ENCODE data around the gene NFATC2.
"Not testable (repeated sequence)": the region's sequence is repeated elsewhere in the genome, so short reads cannot be mapped to it uniquely, and the experiment has no call there.

Gene NFATC2

DNA sequence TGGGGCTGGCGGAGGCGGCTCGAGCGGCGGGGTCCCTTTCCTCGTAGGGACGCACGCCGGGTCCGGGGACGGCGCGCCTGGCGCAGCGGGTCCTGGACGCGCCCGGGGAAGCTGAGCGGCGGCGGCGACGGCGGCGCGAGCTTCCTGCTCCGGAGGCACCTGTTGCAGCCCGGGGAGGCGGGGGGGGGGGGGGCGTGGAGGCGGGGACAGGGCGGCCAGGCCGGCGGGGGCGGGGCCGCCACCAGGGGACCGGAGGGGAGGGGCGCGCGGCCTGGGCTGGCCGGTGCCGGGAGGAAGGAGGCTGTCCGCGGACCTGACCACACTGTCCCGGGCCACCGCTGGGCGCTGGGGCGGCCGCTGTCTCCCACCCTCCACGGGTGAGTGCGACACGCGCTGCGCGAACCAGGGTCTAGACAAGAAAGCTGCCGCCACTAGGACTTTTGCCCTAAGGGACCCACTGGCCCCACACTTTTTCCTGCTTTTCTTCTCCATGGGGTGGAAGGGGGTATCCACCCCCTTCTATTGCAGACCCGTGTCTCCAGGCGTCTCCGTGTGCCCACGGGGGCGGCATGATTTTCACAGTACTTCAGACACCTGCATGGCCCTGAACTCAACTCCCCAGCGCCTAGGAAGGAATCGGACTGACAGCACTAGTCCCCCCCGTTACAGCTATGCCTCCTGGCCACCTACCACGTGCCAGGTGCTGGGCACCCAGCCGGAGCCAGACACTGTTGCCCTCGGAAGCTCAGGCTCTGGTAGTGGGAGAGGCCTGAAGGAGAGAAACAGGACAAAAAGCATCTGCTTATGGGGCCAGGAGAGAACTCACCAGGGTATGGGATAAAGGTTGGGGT is at the start of gene NFATC2:
NFATC2 (minus strand) TSS at position 149 of the 851 bp plus-strand sequence. CDS start 220 bp downstream, outside the sequence.
- peak; percentile 59 for DNase-seq

DNA sequence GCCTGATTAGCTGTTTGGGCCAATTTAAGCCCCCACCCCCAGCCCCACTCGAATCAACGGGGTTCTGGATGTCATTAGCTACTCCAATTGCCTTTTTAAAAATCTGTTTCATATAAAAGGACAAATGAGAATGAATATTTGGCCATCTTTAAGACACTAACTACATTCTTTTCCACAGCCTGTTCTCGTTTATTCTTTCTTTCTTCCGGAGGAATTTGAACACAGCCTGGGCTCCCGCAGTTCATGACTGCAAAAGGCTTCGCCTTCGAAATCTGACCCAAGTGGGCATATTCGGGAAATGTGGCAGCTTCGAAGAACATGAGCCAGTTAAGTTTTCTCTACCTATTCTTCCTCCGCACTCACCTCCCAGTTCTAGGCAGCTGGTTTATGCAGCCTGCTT is 49.4 kb upstream of the NFATC2 start:
- no peak for DNase-seq

DNA sequence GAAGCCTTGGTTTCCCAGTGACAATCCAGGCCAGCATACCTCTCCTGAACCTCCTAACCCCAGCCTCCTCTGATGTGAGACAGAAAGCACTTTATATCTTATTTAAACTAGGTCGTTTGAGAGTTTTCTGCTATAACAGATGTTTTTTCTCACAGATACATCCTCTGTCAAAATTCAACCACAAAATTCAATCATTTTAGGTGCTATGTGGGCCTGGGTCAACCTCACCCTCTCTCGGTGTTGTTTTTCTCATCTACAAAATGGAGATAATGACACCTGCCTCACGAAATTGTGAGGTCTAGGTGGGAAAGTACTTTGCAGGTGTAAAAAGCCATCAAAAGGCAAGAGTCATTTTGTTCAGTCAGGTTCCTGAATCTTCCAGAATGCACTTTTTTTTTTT is 46.2 kb upstream of the NFATC2 start:
- DNase-seq: no peak

DNA sequence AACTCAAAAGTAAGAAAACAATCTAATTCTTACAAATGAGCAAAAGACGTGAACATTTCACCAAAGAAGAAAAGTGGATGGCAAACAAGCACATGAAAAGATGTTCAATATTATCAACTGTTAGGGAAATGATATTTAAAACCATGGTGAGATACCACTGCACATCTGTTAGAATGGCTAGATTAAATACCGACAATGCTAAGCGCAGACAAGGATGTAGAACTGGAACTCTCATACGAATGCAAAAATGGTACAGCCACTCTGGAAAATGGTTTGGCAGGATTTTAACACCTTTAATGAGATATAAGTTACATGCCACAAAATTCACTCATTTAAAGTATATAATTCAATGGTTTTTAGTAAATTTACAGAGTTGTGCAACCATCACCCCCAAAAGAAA is 44.6 kb upstream of the NFATC2 start:
- no peak for DNase-seq

DNA sequence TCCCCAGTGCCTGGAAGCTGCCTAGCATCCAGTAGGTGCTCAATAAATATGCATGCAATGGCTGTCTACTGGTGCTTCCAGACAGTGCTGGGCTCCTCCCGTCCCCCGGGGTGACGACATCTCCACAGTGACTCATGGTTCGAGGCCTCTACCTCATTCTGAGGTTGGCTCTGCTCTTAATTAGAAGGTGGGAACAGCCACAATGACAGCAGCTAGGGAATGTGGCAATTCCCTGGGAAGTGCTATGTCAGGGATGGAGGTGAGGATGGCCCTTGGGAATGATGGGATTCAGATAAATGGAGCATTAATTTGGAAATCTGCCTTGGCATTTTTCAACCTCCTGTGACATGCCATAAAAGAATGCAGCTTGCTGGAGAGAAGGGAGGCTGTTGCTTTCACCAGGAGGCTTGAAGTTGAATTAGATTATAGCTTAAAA is 43.5 kb upstream of the NFATC2 start:
- no peak for DNase-seq

DNA sequence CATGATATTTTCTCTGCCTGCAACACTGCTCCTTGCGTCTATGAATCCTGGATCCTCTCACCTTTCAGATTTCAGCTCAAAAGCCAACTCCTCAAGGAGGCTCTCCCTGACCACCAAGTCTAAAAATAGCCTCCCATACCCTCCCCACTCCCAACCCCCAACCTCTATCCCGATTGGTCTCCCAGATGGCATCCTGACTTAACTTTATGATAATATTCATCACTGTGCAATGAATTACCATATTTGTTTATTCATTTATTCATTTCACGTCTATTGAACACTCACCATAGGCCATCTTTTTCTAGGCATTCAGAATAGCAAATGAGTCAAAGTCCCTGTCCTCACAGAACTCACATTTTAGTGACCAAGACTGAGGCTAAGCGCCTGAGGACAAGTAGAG is 42.6 kb upstream of the NFATC2 start:
- no peak for DNase-seq

DNA sequence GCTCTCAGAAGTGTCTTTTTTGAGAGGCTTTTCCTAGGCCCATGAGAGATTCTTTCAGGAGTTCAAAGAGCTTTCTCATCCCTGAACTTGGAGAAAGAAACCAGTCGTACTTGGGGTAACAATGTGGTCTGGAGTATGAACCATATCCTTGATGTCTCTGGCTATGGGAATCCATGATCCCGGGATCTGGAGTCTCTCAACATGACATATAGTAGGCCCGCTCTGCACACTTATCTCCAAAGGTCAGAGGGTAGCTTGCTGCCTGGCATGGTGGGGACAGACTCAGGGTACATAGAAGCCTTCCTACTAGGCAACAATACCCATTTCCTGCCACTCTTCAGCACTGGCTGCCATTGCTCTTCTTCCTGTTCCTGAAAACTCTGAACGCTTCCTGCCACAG is 42.2 kb upstream of the NFATC2 start:
- no peak for DNase-seq

DNA sequence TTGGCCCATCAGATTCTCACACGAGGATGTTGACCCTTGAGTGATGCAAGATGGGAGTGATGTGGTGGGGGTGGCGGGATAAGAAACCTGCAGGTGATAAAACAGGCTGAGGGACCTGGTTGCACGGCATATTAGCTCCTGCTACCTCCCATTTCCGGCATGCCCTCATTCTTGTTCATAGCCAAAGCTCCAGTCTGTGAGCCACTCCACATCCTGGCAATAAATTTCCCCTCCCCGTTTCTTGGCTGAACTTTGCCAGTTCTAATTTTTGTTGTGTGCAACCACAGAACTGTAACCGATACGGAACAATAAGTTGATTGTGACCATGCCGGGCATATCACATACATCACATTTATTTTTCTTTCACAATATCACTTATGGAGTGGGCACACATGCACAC is 41.6 kb upstream of the NFATC2 start:
- DNase-seq: no peak

DNA sequence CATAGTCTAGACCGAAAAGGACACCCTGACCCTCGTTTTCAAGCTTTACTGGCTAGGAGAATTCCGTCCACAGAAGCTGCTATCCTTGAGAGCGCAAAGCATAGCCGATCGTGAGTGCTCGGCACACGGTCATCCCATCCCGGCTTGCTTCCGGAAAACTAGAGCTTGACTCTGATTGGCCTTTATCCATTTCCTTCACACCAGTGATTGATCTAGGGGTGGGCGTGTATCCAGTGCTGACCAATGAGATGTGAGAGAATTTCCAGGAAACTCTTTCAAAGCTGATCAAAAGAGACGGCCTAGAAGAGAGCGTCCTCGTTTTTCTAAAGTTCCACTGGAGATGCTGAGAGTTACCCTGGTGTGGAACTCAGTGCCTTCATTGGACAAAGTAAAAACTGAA is 41.0 kb upstream of the NFATC2 start:
- no peak for DNase-seq

DNA sequence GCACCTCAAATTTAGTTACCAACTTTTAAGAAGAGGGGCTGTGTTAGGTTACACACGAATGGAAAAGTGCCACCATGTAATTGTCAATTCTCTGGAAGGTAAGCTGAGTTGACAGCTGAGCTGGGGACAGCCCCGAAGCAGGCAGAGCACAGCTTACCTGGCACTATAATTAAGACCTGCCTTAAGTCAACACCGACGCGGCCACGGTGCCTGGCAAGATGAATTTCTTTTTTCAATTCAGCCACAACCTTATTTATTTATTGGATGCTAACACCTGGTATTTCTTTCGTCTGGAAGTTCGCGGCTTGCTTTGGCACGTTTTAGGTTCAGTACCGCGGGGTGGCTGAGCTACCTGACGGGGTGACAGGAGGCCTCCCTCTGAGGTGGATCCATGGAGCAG is 40.6 kb upstream of the NFATC2 start:
- DNase-seq: no peak

DNA sequence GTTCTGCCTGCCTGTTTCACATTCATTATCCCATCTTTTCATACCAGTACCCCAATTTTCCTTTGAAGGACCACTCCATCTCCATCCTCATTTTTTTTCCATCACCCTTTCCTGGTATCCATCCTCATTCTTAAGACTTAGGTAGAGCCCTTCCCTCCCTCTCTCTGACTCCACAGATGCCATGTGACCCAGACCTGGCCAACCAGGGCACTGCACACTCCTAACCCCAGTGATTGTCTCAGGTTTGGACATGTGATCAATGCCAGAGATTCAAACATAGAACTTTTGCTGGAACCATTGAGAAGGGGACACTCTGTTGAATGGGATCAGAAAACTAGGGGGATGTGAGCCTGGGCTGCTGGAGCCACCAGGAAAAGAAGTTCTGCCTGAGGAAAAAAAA is 39.1 kb upstream of the NFATC2 start:
- DNase-seq: no peak

DNA sequence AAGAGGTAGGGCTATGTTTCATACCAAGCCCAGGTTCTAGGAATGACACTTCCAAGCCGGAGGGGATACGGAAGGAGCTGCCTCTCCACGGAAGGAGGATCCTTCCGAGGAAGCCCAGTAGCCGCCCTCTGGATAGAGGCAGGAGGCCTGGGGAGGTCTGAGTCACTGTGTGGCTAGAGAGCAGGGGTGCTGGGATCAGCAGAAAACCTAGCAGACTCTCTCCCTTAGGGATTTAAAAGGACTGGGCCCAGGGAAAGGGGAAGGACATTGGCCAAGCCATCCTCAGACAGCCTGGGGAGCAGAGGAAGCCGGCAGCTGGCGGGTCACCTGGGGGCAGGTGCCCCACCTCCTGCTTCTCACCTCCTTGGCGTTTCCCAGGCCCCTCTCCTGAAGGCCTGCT is 36.6 kb upstream of the NFATC2 start:
- DNase-seq: no peak

DNA sequence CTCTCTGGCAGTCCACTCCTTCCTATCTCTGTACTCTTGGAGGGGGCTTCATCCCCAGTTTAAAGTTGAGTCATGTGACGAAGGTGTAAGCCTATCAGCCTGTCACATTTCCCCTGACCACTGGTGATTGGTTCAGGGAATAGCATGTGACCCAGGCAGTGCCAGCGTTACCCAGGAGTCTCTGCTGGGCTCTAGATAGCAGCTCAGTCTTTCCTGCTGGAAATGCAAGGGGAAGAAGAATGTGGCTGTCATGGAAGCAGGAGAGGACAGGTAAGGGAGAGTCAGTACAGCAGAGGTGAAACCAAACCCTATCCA is 35.6 kb upstream of the NFATC2 start:
- no peak for DNase-seq

DNA sequence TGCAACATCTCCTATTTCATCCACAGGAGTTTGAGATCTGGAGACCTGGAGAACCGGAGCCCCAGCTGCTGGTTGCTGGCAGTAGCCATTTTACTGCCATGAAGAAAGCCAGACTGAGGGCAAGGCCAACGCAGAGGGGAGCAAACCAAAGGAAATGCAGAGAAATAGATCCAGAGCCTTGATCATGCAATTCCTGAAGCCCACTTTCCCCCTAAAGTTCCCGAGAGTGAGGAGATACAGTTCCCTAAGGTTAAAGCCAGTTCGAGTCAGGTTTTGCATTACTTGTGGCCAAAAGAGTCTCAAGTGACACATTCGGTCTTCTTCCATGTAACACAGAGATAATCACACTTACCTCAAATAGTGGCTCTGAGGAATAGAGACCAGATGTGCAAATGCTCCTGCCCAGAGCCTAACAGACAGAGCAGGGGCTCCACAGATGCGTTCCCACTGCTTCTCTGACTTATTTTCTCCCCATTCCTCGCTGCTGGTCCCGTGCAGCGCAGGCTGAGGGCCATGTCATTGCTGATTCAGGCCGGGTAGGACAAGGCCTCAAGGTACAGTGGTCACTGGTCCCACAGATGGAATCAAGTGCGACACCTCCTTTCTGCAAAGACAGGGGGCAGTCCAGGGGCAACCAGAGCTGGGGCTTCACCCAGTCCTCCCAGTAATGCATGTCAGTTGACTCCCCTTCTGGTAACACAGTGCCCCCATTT is 35.1 kb upstream of the NFATC2 start:
- no peak for DNase-seq

DNA sequence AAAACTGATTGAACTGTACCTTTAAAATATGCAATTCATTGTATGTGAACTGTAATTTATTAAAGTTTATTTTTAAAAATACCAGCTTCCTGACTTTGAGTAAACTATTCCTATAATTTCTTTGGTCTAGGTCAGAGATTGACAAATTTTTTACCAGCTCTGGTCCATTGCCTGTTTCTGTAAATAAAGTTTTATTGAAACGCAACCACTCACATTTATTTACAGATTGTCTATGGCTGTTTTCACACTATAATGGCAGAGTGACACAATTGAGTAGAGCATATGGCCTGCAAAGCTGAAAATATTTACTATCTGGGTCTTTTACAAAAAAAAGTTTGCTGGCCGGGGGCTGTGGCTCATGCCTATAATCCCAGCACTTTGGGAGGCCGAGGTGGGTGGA is 33.0 kb upstream of the NFATC2 start:
- no peak for DNase-seq

DNA sequence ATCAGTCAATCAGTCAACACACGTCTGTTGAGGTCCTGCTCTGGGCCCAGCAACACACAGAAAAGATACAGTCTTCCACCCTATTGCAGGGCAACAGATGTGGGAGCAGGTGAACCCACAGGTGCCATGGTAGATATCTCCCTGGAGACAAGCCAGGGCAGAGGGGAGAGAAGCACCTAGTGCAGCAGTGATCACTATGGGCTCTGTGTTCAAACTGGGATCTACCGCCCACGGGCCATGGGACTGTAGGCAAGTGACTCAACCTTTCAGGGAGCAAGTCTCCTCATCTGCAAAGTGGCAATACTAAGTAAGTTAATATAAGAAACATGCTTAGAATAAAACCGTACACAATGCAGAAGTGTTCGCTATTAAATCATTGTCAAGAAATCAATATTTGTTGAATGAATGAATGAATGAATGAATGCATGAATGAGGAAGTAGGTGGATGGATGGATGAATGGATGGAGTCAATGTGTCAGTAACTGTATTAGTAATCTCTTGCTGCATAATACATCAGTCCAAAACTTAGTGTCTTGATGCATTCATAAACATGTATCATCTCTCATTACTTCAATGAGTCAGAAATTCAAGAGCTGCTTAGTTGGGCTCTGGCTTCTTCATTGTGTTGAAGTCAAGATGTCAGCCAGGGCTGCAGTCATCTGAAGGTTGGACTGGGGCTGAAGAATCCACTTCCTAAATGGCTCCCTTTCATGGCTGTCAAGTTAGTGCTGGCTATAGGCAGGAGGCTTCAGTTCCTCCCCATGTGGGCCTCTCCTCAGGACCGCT is 31.9 kb upstream of the NFATC2 start:
- no peak for DNase-seq

DNA sequence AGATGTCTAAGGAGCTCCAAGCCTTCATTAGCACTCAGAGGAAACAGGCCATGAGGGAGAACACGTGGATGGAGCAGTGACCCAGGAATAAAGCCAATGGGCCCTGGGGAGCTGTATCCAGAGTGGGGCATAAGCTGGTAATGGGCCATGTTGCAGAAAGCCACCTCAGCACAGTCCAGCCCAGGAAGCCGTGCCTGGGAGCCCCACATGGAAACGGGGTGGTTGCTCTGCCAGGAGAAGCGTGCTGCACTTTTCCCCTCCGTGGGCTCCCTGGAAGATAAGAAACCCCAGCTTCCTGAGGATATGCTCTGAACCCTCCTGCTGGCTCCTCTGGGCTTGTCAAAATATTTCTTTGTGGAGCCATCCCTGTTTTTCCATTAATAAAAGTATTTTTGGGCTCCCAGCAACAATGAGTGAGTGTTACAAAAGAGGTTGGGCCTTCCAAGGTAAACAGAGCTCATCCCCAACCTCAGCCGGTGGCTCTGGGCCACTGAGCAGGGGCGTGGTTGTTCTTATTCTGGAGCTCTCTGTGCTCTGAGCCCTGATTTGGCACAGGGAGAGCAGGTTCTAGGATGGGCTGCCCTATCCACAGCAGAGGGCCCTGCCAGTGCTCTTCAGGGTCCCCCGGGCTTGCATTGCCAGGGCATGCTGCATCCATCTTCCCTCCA is 31.2 kb upstream of the NFATC2 start:
- DNase-seq: no peak

DNA sequence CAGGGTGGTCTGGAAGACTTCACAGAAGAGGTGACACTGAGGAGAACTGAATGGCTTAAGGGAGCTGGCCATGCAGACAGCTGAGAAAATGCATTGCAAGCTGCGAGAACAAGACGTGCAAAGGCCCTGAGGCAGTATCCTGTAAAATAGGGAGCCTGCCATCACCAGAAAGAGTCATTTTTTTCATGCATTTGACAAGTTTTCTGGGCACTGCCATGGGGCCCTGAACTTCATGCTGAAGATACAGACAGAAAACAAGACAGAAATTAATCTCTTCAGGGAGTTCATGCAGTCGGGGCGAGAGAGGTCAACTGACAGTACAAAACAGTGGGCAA is 28.9 kb upstream of the NFATC2 start:
- DNase-seq: no peak

DNA sequence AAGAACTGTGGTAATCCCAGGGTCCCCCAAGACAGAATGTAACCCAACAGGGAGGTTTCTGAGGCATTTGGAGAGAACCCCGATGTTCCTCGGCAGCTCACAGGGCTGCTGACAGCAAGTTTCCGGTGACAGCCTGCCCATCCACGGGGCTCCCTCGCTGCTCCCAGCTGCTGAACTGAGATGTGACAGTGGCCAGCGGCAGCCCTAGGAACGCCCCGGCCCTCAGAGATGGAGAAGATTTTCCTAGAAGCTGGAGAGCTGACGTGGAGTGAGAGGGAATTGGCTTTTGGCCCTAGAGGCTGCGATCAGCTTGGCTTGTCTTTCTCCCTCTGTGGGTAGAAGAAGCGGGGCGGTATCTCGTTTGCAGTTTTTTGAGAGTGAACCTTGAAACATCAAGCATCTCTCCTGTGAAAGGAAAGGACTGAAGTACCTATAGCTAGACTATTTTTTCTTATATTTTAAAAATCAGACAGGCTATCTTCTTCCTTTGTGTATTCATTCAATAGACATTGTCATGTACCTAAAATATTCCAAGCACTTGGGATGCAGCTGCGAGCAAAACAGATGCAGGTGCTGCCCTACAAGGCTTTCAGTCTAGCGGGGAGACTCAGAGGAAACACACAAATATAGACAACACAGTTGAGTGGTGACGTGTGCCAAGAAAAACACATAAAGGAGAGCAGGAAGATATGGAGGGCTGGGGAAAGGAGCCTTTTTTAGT is 28.4 kb upstream of the NFATC2 start:
- no peak for DNase-seq

DNA sequence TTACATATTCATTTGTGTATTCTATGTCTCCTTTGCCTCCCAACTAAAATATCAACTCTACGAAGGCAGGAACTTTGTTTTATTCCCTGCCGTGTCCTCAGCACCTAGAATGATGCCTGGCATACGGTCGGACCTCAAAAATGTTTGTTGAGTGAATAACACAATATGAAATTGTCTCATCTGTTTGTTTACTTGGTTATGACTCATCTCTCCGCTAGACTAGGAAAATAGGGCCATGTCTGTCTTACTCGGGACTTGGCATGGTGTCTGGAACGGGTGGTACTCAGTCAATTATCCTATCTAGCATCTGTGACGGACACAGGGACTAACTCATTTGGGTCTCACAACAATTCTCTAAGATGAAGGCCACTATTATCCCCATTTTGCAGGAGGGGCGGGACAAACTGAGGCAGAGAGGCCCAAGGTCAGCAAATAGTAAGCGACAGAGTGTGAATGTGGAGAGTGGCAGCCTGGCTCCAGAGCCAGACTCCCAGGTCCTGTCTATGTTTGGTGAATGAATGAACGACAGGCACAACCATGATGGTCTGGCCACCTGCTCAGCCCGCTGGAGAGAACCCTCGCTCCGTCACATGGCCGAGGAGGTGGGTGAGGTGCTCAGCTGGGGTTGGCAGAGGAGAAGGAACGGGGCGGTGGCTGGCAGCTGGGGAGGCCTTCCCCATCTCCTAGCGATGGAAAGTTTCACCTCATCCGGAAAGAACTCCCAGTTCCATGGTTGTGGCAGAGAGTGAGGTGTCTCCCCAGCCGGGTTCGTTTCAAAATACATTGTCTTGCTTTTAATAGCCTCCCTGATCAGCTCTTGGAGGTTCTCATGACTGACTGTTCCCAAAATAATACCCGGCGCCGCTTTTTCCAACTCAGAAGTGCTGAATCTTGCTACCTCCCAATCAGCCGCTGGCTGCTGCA is 27.6 kb upstream of the NFATC2 start:
- no peak for DNase-seq

DNA sequence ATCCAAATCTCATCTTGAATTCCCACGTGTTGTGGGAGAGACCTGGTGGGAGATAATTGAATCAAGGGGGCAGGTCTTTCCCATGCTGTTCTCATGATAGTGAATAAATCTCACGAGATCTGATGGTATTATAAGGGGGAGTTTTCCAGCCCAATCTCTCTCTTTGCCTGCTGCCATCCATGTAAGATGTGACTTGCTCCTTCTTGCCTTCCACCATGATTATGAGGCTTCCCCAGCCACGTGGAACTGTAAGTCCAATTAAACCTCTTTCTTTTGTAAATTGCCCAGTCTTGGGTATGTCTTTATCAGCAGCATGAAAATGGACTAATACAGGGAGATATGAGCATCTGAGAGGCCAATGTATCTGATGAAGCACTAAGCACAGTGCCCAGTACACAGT is 26.0 kb upstream of the NFATC2 start:
- not testable (repeated sequence) for DNase-seq

DNA sequence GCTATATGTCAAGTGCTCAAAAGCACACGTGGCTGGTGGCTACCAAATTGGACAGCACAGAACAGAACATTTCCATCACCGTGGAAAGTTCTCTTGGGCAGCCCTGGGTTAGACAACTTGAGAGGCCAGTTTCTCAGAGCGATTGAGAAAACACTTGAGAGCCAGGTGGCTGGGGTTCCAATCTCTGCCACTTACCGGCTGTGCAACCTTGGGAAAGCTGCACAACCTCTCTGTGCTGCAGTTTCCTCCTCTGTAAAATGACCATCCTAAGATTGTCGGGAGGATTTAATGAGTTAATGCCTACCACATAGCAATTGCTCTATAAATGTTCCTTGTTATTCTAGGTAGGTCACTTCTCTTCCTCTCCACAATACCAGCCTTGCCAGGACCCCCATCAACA is 25.1 kb upstream of the NFATC2 start:
- no peak for DNase-seq
